Colonic mucosa (tissue), 4 donors: ENCODE results near the gene STX3. TPM values are rescaled to one million over a fixed set of nuclear protein-coding genes. Genes with fewer than 3 reads are reported as not detected.

Experiments
- DNase-seq: peaks from one replicate; pipeline ENCODE4 v3.0.0-alpha.2; 2020
- H3K27ac ChIP-seq: fragments of 200-600 bp; one replicate; pipeline ENCODE4 v1.8.0; 2021
- H3K27me3 ChIP-seq: fragments of 200-600 bp; one replicate; pipeline ENCODE4 v1.8.0; 2021
- H3K36me3 ChIP-seq: fragments of 200-600 bp; one replicate; pipeline ENCODE4 v1.8.0; 2021
- H3K4me1 ChIP-seq: fragments of 200-600 bp; one replicate; pipeline ENCODE4 v1.8.0; 2021; ENCODE audit warnings: mild to moderate bottlenecking
- H3K4me3 ChIP-seq: fragments of 200-600 bp; one replicate; pipeline ENCODE4 v1.8.0; 2021
- H3K9ac ChIP-seq, 2 donors: one replicate each; pipeline ENCODE4 v1.7.0; 2013; ENCODE audit warnings: control low read depth in 2 of 2, low read depth in 2 of 2, low read length in 2 of 2
- H3K9me3 ChIP-seq: fragments of 200-600 bp; one replicate; pipeline ENCODE4 v1.8.0; 2021
- CTCF ChIP-seq: fragments of 200-600 bp; IDR thresholded peaks from one replicate; pipeline ENCODE4 v1.8.0; 2022; ENCODE audit warnings: antibody characterized with exemption, mild to moderate bottlenecking
- intact Hi-C: fragments of 100-400 bp; cut with DNase I; formaldehyde crosslinking; loops from one replicate; pipeline ENCODE4 v1.14.1; 2022
- total RNA-seq, 2 donors: library from RNA; stranded (reverse); fragmentation: NEBNext Ultra II Directional in 1 of 2; extraction: Animal tissue kit (Norgen Biotek cat#: 25700) in 1 of 2; gene quantifications; one replicate each; pipeline ENCODE4 v1.2.1, GENCODE V29; 2021
- donor health status: healthy.
- donor health status: DM: no; HTN: no; CAD: no.
- donor health status: DM: no; HTN: no; CAD: no.

STX3 gene
- total RNA-seq, 2 donors from 2014 or later = 45.2 to 70.9 TPM

GRCh38 chr11:59758401-59759037 is 3.3 kb downstream of the STX3 start:
- Histone ChIP-seq H3K9ac (no peak overlapping the region), H3K36me3 (no peaks in the 10 kb centered on the region), H3K27me3 (no peaks in the 10 kb centered on the region), H3K27ac (no peak overlapping the region), H3K4me3 (no peak overlapping the region), H3K4me1 (peaks cover 9% of the 10 kb centered on the region), H3K9me3 (no peaks in the 10 kb centered on the region)
- intact Hi-C loops = no loop called here
- no peak for TF ChIP-seq CTCF
- no peak for DNase-seq

DNA sequence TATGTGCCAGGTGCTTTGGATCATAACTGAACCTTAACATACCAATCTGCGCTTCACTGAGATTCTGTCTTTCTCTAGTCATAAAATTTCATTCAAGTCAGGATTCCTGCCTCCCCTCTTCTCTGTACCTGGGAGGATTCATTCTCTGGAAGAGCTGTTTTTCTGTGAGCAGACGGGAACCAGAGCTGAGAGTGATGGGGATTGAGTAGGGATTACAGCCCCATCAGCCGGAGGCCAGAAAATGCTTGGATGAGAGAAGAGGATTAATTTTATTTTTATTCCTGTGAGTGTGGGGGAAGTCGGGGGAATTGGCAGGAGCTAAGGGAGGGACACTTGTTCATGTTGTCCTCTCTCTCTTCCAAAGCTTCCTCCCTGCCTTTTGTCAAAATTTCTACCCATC is 4.7 kb downstream of the STX3 start:
- no peak for TF ChIP-seq CTCF
- peaks cover 9% of the 10 kb centered on the region for H3K4me1 ChIP-seq
- H3K9ac ChIP-seq = no peak overlapping the region
- H3K9me3 ChIP-seq = no peaks in the 10 kb centered on the region
- no peak overlapping the region for H3K27ac ChIP-seq
- DNase-seq = no peak
- H3K4me3 ChIP-seq = no peak overlapping the region
- intact Hi-C loops = no loop called here
- H3K27me3 ChIP-seq = no peaks in the 10 kb centered on the region
- H3K36me3 ChIP-seq = no peaks in the 10 kb centered on the region

DNA sequence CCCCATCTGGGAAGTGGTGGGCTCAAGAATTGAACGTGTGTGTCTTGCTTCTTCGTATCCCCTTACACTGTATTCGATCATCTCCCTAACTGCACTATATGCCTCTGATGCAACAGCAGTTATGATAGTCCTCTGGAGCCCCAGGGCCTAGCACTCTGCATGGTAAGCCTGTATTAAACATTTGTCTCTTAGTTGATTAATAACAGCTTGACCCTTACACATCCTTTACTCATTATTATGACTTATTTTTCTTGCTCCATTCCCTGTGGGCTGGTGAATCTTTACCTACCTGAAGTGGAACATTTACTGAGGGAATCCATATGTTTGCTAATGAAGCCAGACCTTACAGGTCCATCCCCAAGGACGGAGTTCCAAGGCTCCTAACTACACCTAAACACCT is 5.6 kb downstream of the STX3 start:
- no peak overlapping the region for H3K4me3 ChIP-seq
- intact Hi-C loops = no loop called here
- no peak for TF ChIP-seq CTCF
- no peaks in the 10 kb centered on the region for H3K27me3 ChIP-seq
- H3K9me3 ChIP-seq = no peaks in the 10 kb centered on the region
- H3K27ac ChIP-seq = no peak overlapping the region
- H3K4me1 ChIP-seq = peaks cover 9% of the 10 kb centered on the region
- DNase-seq = no peak
- no peaks in the 10 kb centered on the region for H3K36me3 ChIP-seq
- H3K9ac ChIP-seq = no peak overlapping the region

GRCh38 chr11:59761993-59762392 is 6.8 kb downstream of the STX3 start:
- H3K4me3 ChIP-seq = no peak overlapping the region
- H3K4me1 ChIP-seq = peaks cover 13% of the 10 kb centered on the region
- H3K27me3 ChIP-seq = no peaks in the 10 kb centered on the region
- TF ChIP-seq CTCF = no peak
- H3K27ac ChIP-seq = no peak overlapping the region
- no peak overlapping the region for H3K9ac ChIP-seq
- no peaks in the 10 kb centered on the region for H3K9me3 ChIP-seq
- H3K36me3 ChIP-seq = no peaks in the 10 kb centered on the region
- intact Hi-C loops = no loop called here
- no peak for DNase-seq

GRCh38 chr11:59765068-59765735 is 10.0 kb downstream of the STX3 start:
- Histone ChIP-seq H3K4me3 (no peak overlapping the region), H3K36me3 (no peaks in the 10 kb centered on the region), H3K27ac (peak overlapping the region; percentile 45), H3K9ac (no peak overlapping the region), H3K27me3 (no peaks in the 10 kb centered on the region), H3K4me1 (peaks cover 17% of the 10 kb centered on the region), H3K9me3 (no peaks in the 10 kb centered on the region)
- TF ChIP-seq CTCF = no peak
- intact Hi-C loops = no loop called here
- DNase-seq = peak; percentile 54
